ENCODE measurements around the gene HPCAL1.
"Not testable (repeated sequence)": the region's sequence is repeated elsewhere in the genome, so short reads cannot be mapped to it uniquely, and the experiment has no call there.

Gene HPCAL1

DNA sequence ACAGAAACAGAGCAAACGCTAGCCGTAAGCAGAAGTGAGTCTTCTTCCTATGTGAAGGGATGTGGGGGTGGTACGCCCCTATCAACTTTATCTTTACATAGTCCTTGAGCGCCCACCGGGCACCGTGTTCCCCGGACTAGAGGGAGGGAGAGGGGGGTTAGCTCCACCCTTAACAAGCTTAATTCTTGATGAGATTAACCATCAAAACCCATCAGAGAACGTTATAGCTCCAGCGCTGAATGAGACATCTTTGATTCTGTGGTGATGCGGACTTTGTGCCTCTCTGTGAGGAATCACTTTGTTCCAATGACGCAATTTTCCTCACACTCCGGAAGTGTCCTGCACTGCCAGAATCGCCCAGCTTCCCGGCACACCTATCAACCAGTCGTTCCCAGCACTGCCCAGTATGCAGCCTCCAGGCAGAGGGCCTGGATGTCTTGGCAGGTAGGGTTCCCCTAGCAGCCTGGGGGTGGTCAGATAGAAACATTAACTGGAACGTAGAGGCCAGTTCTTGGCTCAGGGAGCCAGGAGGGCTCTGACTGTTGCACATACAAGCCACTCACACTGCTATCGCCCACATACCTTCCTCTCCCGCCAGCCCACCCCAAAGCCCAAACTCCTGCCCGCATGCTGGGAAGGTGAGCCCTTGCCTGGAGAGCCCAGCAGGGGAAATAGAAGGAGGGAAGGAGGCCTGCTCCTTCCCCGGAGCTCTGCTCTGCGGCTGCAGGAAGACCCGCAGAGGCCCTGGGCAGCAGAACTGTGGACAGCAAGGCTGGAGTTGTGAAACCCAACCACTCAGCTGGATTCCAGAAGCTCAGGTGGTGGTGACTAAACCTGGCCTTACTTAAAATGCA lies 147.4 kb downstream of the HPCAL1 start:
- DNase-seq (ENCODE audit: low read depth in 2 of 3, low spot score in 1 of 3): no peak

DNA sequence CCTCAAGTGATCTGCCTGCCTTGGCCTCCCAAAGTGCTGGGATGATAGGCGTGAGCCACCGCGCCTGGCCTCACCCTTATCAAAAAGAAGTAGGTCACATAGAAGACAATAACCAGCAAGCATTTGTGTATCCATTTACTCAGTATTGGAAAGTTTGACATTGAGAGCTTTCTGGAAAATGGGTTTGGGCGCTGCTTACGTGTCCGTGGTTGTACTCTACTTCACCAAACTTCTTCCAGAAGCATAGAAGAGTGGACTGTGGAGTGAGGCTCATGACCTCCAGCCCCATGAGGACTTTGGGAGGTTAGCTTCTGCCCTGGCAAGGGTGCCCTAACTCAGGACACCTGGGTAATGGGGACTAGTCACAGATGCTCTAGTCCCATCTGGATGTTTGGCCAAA lies 149.1 kb downstream of the HPCAL1 start:
- DNase-seq (ENCODE audit: low read depth in 2 of 3, low spot score in 1 of 3): no peak

DNA sequence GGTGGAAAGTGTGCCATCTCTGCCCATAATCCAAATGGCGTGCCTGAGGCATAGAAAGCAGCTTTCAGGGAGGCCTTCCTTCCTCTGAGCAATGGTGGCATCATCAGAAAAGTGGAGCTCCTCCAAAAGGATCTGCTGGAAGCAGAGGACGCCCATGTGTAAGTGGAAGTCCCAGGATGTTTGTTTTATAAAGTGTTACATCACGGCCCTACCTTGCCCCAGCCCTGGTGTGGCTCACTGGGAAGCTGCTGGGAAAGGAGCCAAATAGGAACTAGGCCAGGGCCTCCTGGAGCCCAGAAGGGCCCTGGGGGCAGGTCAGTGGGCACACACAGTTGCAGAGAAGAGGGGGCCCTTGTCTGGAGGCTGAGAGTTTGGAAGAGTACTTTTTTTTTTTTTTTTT lies 149.6 kb downstream of the HPCAL1 start:
- no peak for DNase-seq (ENCODE audit: low read depth in 2 of 3, low spot score in 1 of 3)

DNA sequence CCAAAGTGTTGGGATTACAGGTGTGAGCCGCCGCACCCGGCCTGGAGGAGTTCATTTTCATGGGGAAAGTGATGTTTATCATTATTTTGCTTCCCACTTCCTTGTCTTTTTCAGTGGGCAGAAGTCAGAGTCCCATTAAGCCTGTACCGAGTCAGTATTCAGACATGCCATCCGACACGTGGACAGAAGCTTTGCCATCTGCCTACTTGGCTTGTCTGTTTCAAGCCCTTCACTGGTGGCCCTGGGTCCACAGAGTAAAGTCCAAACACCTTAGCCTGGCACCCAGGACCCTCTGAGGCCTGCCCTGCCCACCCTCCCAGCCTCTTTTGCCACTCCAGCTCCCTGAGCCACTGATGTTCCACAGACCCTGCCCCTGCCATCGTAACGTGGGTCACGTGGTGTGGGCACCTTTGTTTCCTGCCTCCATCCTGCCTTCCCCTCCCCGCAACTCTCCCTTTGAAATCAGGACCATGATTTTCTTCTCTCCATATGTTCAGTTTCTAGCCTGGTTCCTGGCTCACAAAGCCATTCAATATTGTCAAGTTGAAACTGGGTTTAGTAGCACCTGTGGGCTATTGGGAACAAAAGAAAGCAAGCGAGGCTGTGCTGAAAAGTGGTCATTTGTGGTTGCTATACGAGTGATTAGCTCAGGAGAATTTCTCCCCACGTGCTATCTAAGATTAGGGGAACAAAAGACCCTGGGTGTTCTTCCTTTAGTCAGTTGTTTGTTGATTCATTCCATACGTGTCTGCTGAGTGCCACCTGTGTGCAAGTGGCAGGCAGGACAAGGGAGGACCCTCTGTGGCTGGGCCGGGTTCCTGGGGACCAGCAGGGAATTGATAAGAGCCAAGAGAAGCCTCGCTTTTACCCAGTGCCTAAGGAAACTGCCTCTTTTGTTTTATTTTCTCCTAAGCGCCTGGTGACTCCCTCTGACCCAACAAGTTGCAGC lies 150.5 kb downstream of the HPCAL1 start:
- no peak for DNase-seq (ENCODE audit: low read depth in 2 of 3, low spot score in 1 of 3)

DNA sequence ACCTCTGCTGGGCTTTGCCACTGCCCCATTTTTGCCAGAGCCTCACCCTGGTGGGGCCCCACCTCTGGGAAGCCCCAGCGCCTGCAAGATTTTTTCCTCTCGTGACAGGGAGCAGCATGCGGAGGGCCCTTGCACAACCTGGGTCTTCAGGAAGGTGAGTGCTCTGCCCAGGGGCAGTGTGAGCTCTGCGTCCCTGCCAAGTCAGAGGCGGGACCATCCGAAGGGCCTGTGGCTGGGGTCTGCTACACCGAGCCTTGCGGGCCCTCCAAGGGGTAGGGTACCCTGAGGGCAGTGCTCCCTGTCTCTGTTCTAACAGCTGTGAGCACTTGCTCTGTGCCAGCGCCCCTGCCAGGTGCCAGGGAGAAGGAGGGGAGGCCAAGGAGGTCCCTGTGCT lies 151.2 kb downstream of the HPCAL1 start:
- no peak for DNase-seq (ENCODE audit: low read depth in 2 of 3, low spot score in 1 of 3)

DNA sequence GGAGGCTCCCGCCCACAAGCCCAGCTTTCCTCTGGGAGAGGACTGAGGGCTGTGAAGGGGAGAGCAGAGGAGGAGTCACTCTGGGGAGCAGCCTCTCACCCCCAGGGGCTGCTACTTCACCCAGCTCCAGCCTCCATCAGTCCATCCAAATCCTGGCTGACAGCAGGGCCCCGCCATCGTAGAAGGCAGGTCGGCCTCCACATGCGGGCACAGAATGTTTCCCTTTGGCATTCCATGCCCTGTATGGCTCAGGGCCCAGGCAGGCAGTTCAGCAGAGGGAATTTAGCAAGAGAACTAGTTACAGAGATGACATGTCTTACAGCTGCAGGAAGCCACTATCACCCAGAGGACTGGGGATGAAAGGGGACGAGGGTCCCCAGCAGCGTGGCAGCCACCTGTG lies 151.8 kb downstream of the HPCAL1 start:
- DNase-seq (ENCODE audit: low read depth in 2 of 3, low spot score in 1 of 3): no peak

DNA sequence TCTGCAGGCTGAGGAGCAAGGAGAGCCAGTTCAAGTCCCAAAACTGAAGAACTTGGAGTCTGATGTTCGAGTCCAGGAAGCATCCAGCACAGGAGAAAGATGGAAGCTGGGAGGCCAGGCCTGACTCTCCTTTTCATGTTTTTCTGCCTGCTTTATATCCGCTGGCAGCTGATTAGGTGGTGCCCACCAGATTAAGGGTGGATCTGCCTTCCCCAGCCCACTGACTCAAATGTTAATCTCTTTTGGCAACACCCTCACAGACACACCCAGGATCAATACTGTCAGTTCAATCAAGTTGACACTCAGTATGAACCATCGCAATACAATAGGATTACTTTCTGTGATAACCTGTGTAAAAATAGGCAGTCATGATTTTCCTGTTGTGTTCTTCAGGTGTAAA lies 154.5 kb downstream of the HPCAL1 start:
- not testable (repeated sequence) for DNase-seq (ENCODE audit: low read depth in 2 of 3, low spot score in 1 of 3)

DNA sequence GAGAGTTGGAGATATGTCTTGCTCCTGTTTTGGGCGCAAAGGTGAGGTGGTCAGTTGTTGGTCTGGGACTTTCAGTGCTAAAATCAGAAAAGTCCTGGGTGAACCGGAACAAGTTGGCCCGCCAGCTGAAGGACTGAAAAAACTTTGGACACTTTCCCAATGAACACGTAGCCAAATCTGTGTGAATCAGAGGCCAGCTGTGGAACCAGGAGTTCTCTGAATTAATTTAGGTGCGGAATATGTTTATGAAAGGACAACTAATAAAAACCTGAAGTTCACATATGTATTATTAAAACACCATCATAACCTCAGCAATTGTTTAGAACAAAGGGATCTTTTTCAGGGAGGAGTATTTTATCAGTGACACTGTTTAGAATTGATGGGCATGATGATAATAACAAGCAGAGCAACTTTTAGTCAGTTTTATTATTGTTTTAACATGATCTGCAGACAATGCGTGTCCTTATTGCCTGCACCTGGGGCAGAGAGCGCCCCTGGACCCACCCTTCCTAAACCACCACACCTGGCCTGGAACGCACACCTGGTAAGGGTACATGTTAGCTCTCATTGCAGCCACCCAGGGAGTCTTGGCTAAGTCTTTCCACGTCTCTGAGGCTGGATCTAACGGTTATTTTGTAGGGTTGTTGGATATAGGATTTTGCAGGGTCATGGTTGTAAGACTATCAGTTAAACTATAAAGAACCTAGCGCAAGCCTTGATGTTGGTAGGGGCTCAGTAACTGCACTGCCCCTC lies 155.3 kb downstream of the HPCAL1 start:
- no peak for DNase-seq (ENCODE audit: low read depth in 2 of 3, low spot score in 1 of 3)

DNA sequence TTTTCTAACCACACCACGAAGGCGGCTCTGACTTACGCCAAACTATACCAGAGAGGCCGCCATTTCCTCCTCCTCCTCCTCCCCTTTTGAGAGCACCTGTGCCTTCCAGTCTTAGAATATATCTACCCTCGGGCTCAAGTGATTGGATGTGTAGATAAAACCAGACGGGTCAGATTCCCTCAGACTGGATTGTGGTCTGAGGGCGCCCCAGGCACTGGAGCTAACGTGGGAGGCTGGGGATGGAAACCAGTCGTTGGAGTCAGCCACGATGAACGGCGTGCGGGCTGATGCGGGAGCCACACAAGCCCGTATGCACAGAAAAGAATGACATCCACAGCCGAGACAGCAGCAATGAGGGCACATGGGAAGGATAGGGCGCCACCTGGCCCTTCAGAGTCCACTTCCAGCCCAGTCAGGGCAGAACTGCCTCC lies 157.7 kb downstream of the HPCAL1 start:
- no peak for DNase-seq (ENCODE audit: low read depth in 2 of 3, low spot score in 1 of 3)

DNA sequence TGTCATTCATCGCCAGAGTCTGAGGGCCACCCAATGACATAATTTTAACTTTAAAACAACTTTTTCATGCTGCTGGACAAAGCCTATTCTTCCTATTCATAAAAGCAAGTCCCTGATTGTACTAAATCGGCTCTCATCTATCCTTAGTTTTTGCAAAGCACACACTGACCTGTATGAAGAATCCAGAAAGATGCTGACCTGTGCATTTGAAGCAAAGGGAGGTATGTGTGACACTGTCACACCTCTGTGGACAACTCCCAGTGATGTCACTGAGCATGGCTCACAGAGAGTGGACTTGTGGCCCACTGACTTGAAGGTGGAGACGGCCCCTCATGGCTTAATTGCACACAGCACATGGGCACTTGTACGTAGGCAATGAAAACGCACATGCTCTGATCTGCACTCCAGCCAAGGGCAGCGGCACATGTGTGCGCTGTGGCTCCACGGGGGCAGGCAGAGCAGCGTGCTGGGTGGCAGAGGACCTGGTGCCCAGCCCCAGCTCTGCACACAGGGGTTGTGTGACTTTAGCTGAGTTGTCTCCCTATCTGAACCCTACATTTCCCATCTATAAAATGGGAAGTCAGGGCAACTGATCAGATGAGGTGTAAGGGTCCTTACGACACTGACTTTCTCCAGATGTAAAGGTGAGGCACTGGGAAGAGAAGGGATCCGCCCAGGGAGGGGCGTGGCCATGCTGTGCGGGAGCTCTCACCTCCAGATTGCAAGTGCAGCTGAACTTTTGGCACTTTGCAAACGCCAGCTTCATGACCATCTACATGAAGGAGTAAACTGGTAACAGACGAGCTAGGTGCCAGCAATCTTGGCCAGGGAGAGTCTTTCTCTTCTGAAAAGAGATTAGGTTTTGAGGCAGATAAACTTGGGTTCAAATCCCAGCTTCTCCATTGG lies 159.7 kb downstream of the HPCAL1 start:
- no peak for DNase-seq (ENCODE audit: low read depth in 2 of 3, low spot score in 1 of 3)

DNA sequence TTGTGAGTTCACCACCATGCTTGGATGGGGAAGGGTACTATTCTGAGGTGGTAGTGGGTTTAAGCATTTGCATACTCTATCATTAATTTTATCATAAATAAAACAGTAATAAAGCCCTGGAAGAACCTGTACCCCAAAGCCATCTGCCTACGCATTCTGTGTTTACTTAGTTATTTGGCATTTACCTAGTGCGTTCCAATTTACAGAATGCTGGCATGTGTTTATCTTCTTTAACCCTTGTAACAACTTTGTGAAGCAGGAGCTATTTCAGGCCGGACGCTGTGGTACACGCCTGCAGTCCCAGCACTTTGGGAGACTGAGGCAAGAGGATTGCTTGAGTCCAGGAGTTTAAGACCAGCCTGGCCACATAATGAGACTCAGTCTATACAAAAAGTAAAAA lies 163.2 kb downstream of the HPCAL1 start:
- DNase-seq (ENCODE audit: low read depth in 2 of 3, low spot score in 1 of 3): no peak

DNA sequence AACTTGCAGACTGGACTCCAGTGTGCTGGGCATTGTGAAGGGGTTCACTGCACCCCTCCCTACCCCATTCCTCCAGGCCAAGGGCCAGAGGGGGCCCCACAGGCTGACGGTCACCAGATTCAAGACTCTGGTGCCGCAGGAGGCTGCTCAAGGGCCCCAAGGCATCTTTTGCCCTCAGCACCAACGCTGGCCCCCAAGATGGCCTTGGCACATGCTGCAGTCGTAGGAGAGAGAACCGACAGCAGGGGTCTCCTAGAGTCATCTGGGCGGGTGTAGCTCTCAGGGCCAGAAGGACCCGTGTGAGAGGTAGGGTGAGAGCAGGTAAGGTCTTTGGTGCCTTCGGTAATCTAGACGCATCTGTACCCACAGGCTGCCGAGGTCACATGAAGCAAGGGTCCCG lies 164.1 kb downstream of the HPCAL1 start:
- no peak for DNase-seq (ENCODE audit: low read depth in 2 of 3, low spot score in 1 of 3)

DNA sequence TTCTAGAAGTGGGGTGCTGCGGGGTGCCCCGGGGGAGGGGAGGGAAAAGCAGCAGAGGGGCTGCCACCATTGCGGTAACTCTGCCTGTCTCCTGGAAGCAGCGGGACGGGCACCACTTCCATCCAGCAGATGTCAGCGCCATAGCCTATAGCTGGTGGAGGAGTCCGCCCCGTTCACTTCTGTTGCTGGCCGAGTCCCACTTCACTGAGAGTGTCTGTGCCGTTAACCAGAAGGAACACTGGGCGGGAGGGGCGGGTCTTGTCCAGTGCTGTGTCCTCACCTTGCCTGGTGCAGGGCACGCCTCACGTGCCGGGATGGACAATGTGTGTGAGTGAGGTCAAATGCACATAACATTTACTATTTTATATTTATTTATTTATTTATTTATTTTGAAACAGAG lies 164.7 kb downstream of the HPCAL1 start:
- no peak for DNase-seq (ENCODE audit: low read depth in 2 of 3, low spot score in 1 of 3)

DNA sequence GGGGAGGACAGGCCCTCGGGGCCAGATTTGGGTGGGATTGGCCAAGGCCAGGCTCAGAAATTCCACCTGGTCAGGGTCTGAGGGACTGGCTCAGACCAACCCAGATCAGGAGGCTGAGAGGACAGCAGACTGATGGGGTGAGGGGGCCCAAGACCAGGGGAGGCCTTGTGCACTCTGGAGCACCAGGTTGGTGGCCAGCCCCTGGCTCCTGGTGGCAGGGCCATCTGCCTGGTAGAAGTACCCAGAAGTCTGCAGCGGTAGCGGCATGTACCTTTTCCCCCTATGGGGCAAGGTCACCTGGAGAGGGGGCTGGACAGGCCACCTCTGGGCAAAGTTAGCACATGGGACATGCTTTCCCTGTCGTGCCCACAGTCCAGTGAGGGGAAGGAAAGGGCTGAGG lies 166.6 kb downstream of the HPCAL1 start:
- no peak for DNase-seq (ENCODE audit: low read depth in 2 of 3, low spot score in 1 of 3)

DNA sequence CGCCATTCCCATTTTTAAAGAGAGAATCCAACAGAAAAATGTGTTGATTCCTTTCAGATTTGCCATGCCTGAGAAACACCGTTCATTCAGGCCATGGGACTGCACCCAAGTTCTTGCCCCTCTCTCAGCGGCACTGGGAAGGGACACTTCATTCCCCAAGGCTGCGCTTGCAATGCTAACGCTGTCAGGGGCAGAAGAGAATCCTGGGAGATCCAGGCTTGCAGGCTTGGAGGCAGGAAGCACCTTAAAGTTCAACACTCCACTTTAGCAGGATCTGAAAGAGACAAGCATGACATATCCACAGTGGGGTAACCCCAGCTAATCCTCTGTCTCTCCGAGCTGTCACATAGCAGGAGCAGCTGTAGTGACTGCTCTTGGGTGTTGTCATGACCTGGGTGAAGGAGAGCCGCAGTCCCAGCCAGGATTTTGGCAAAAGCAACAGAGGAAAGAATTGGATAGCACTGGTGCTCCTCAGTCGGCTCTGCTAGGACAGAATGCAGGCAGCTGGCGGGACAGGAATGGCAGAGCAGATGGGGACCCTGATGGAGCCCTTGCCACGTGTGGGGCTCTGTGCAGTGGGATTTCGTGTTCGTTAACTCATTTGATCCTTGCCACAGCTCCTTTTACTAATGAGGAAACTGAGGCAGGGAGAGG lies 167.4 kb downstream of the HPCAL1 start:
- no peak for DNase-seq (ENCODE audit: low read depth in 2 of 3, low spot score in 1 of 3)

DNA sequence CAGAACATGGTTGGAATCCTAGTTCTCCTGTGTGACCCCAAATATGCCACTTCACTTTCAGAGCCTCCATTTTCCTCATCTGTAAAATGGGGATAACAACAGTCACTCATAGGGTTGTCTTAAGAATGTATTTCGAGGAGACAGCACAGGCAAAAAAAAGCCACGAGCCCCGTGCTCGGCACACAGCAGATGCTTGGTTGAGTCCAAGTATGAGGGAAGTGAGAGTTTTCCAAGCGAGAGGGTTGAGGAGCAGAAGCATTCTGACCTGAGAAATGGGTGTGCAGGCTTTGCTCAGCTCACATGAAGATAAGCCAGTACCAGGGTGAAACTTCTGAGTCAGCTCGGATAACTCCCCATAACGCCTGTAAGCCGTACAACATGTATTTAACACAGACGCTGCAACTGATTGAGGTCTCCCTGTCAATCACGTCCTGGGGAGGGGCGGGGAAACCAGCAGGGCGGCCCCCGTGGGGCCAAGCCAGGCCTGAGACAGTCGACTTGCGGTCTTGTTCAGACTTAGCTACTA lies 168.4 kb downstream of the HPCAL1 start:
- no peak for DNase-seq (ENCODE audit: low read depth in 2 of 3, low spot score in 1 of 3)

DNA sequence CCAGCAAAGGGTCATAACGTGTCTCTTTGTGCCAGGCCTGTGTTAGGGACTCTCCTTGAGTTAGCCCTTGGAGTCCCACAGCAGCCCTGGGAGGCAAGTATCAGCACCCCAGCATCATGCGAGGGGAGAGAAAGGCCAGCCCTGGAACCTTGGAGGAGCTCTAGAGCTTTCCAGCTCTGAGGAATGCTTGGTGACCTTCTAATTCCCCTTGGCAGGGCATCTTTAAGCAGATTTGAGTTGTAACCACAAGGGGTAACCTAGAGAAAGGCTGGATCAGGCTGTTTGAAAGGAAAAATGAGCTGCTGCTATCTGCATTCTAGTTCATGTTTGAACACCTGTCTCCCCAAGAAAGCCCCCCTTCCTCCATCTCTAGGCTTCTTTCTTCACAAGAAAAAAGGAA lies 169.3 kb downstream of the HPCAL1 start:
- DNase-seq (ENCODE audit: low read depth in 2 of 3, low spot score in 1 of 3): no peak

DNA sequence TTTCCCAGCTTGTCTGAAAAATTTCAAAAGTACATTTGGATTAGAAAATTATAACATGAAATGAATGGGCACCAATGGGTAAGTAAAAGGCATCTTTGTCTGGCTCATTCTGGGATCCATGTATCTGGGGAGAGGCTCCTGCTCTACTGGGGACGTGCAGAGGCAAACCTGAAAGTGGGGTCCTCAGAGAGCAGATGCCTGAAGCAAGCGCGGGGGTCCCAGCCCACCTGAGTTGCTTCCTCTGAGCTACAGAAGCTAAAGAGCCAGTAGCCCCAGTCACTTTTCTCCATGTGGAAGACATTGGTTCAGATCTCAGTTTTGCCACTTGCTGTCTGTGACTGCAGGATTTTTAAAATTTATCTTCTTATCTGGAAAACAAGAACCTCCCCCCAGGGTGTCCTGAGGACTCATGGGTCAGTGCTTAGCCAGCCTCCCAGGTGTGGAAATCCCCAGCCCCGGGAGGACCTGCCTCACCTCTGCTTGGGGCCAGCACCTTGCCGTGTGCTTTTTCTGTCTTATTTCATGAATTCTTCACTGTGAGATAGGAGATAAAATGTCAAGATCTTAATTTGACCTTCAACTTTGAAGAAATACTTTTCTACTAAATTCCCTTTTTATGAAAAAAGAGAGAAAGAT lies 170.5 kb downstream of the HPCAL1 start:
- DNase-seq (ENCODE audit: low read depth in 2 of 3, low spot score in 1 of 3): no peak

DNA sequence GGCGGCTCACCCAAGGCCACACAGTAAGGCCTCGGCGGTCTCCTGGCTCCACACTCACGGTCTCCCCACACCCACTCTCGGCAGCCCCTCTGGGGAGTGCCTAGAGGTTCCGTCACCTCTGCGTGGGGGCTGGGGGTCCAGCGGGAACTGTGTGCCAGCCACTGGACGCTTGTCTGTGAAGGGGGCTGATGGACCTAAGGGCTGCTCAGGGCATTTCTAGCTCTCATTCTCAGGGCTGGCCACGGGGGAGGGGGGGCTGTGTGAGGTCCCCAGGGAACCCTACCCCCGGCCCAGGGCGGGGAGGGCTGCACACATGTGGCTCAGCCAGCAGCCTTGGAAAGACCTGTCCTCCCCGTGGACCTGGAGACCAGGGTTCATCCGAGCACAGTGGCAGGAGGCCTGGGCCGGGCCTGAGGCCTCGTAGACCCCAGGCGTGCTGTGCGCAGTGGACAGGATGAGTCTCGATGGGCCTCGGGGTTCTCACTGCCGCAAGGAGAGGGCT lies 172.6 kb downstream of the HPCAL1 start:
- no peak for DNase-seq (ENCODE audit: low read depth in 2 of 3, low spot score in 1 of 3)
